ENCODE results near the gene LMF1. TPM values are rescaled to one million over a fixed set of nuclear protein-coding genes. Genes with fewer than 3 reads are reported as not detected.
A peak's percentile ranks its signal among the peaks of the same experiment; 100 is the strongest.

The LMF1 gene
- total and polyA plus RNA-seq, 2 of the 4 experiments (the other 2 are of a cell fraction), result 7.7 to 13.1 TPM

GRCh38 chr16:876523-877241, 94.1 kb downstream of the LMF1 start:
- POLR2A ChIA-PET (ENCODE audit: unreplicated experiment), result no interaction called here
- WGBS, 2 experiments (ENCODE audit: extremely low coverage in 2 of 2, insufficient read length in 1 of 2), result 85% methylated on average over 12 of the region's 25 CpGs; no CpG with 5 or more reads in 1 of the 2 experiments

More at GRCh38 chr16:876523-877241, 94.1 kb downstream of the LMF1 start:
- H2AFZ ChIP-seq (replicated peaks; ENCODE audit: low read length, poor library complexity), result no peak overlapping the region
- no peak overlapping the region for H3K9ac ChIP-seq (ENCODE audit: low read depth, low read length)
- no TSS peak for BruUV-seq (replicated peaks)
- TF ChIP-seq SMC3 (IDR thresholded peaks at IDR 0.05; ENCODE audit: low read depth, low read length) (no peak), NFE2L2 (IDR thresholded peaks at IDR 0.05; ENCODE audit: low read depth, low read length) (no peak), MAZ (IDR thresholded peaks at IDR 0.05; ENCODE audit: borderline replicate concordance, low read depth, low read length) (no peak), BHLHE40 (IDR thresholded peaks at IDR 0.05; ENCODE audit: low read depth, low read length) (no peak), MXI1 (IDR thresholded peaks at IDR 0.05; ENCODE audit: borderline replicate concordance, low read depth, low read length) (no peak), RFX5 (IDR thresholded peaks at IDR 0.05; ENCODE audit: low read depth, low read length) (no peak), RCOR1 (IDR thresholded peaks at IDR 0.05; ENCODE audit: insufficient replicate concordance, low read length) (no peak)
- TF ChIP-seq, protein P1, sequence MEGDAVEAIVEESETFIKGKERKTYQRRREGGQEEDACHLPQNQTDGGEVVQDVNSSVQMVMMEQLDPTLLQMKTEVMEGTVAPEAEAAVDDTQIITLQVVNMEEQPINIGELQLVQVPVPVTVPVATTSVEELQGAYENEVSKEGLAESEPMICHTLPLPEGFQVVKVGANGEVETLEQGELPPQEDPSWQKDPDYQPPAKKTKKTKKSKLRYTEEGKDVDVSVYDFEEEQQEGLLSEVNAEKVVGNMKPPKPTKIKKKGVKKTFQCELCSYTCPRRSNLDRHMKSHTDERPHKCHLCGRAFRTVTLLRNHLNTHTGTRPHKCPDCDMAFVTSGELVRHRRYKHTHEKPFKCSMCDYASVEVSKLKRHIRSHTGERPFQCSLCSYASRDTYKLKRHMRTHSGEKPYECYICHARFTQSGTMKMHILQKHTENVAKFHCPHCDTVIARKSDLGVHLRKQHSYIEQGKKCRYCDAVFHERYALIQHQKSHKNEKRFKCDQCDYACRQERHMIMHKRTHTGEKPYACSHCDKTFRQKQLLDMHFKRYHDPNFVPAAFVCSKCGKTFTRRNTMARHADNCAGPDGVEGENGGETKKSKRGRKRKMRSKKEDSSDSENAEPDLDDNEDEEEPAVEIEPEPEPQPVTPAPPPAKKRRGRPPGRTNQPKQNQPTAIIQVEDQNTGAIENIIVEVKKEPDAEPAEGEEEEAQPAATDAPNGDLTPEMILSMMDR (conservative IDR thresholded peaks at IDR 0.05; ENCODE audit: low read depth, low read length), result no peak
- TF ChIP-seq, protein P2, sequence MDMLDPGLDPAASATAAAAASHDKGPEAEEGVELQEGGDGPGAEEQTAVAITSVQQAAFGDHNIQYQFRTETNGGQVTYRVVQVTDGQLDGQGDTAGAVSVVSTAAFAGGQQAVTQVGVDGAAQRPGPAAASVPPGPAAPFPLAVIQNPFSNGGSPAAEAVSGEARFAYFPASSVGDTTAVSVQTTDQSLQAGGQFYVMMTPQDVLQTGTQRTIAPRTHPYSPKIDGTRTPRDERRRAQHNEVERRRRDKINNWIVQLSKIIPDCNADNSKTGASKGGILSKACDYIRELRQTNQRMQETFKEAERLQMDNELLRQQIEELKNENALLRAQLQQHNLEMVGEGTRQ (IDR thresholded peaks at IDR 0.05; ENCODE audit: low read depth, low read length), result no peak
- TF ChIP-seq, protein P3, sequence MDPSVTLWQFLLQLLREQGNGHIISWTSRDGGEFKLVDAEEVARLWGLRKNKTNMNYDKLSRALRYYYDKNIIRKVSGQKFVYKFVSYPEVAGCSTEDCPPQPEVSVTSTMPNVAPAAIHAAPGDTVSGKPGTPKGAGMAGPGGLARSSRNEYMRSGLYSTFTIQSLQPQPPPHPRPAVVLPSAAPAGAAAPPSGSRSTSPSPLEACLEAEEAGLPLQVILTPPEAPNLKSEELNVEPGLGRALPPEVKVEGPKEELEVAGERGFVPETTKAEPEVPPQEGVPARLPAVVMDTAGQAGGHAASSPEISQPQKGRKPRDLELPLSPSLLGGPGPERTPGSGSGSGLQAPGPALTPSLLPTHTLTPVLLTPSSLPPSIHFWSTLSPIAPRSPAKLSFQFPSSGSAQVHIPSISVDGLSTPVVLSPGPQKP (IDR thresholded peaks at IDR 0.05; ENCODE audit: borderline replicate concordance, low read depth, low read length), result no peak
- no peak overlapping the region for H2BK5ac ChIP-seq (ENCODE audit: low read depth, low read length, poor library complexity, severe bottlenecking)
- no peak overlapping the region for H3K4me2 ChIP-seq (ENCODE audit: low read depth, low read length)
- no peaks in the 10 kb centered on the region for H3K9me3 ChIP-seq (ENCODE audit: control insufficient read depth, insufficient read depth, low read length)
- H4K20me1 ChIP-seq (ENCODE audit: insufficient read depth, low read length), result no peaks in the 10 kb centered on the region
- no peak overlapping the region for H3K27ac ChIP-seq (ENCODE audit: insufficient read depth, low read length)
- H2AK5ac ChIP-seq (ENCODE audit: low read depth, low read length), result no peak overlapping the region
- DNase-seq, result no peak
- H3K36me3 ChIP-seq (ENCODE audit: control insufficient read depth, insufficient read depth, low read length), result peaks cover 3% of the 10 kb centered on the region; the same call in 1 of the 2 replicates
- H3K14ac ChIP-seq (replicated peaks; ENCODE audit: low read depth, low read length), result no peak overlapping the region
- no peaks in the 10 kb centered on the region for H3K79me1 ChIP-seq (ENCODE audit: low read depth in 1 of 2, low read length in 2 of 2)
- no peak overlapping the region for H3K4ac ChIP-seq (ENCODE audit: low read depth, low read length)
- no peak overlapping the region for H3K4me3 ChIP-seq (ENCODE audit: insufficient read depth, low read depth, low read length)
- H4K91ac ChIP-seq (ENCODE audit: insufficient read depth, low read depth, low read length), result no peak overlapping the region
- H3K4me1 ChIP-seq (ENCODE audit: control insufficient read depth, insufficient read depth, low read length), result no peaks in the 10 kb centered on the region
- intact Hi-C loops (cut with micrococcal nuclease), result no loop called here
- H3K27me3 ChIP-seq (ENCODE audit: control insufficient read depth, insufficient read depth, low read length), result no peaks in the 10 kb centered on the region
- CTCF ChIA-PET, result no interaction called here
- in situ Hi-C loops (cut with MboI; ENCODE audit: low sequenced_read_pairs), result no loop called here
- H4K8ac ChIP-seq (ENCODE audit: low read depth in 2 of 2, low read length in 2 of 2), result no peak overlapping the region
- H3K56ac ChIP-seq (ENCODE audit: extremely low read depth, insufficient read depth, low read length), result no peak overlapping the region
- H2AK9ac ChIP-seq (replicated peaks; ENCODE audit: low read depth, low read length, poor library complexity), result peak overlapping the region; percentile 37
- H4K5ac ChIP-seq (ENCODE audit: low read depth, low read length), result no peak overlapping the region
- H3K23ac ChIP-seq (ENCODE audit: low read depth, low read length), result no peak overlapping the region
- H2BK15ac ChIP-seq (ENCODE audit: low read depth, low read length), result no peak overlapping the region
- dilution Hi-C loops (cut with HindIII; ENCODE audit: low sequenced_read_pairs, unreplicated experiment), result no loop called here
- no peak overlapping the region for H2BK20ac ChIP-seq (ENCODE audit: low read depth, low read length)
- H3K18ac ChIP-seq (ENCODE audit: low read depth, low read length), result no peak overlapping the region
- no peak for ATAC-seq (ENCODE audit: low read depth)
- H2BK120ac ChIP-seq (ENCODE audit: low read depth, low read length), result no peak overlapping the region
- no peaks in the 10 kb centered on the region for H3K9me1 ChIP-seq (ENCODE audit: insufficient read depth, low read length)
